Left forelimb (tissue), 1 donor: ENCODE results near the gene SETMAR.

ENCODE experiments used
- DNase-seq: peaks from one replicate; pipeline ENCODE4 v3.0.0-alpha.2; 2018; ENCODE audit warnings: low spot score

The SETMAR gene

DNA sequence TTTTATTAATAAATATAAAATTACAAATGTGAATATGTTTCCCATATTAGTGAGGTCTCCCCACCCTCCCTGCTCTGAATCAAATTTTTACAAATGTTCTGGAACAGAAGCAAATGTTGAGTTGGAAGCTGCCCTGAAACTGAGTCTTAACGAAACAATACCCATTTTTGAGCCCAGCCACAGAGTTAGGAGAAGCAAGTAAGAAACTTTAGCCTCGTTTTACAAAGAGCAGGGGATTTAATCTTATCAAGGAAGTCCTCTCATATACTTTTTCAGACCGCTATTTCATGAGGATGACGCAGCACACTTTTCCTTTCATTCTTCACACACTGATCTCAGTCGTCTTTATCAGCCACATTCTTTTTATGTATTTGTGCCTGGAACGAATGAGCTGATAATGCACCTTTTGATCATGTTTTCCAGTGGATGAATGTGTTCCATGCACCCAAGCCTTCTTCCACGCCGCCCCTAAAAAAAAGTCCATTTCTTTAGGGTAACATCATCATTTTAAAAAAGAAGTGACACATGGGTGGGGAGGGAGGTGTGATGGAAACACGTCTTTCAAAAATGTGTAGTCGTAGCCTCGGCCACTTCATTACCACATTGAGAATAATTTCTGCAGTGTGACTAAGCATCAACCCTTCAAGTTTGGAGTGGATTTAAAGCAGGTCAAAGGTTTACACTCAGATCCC, 48.1 kb downstream of the SETMAR start:
- no peak for DNase-seq

GRCh38 chr3:4351872-4352271, 48.7 kb downstream of the SETMAR start:
- DNase-seq = no peak

DNA sequence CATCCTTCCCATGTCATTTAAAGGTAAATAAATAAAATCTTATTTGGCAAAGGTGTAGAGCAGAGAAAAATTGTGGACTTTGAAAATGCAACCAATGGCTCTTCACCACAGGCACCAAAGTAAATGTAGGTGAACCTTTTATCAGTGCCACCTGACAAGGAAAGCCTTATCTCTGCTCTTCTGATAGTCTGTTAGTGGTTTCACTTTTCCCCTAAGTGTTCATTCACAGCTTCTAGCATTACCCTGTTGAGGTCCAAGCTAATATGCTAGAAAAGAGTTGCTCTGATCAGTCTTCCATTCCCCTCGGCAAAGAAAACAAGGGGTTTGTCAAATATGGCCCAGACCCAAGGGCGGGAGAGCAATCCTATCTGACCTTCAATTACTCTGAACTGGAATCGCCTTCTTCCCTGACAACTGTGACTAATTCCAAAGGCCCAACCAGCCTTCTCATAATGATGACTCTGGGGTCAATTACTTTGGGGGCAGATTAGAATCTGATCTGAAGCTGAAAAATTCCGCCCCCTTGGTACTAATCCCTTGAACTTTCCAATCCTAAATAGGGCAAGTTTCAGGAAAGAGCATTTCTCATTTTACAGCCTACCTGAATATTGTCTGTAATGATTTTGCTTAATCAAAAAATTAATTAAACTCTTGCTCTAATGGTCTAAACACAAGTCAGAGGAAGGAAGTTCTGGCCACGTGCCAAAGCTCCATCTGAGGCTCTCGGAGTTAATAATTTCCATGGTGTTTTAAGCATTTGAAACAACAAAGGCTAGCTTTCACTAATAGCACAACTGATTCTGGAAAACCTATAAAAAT, 52.4 kb downstream of the SETMAR start:
- no peak for DNase-seq

GRCh38 chr3:4356220-4356540, 53.0 kb downstream of the SETMAR start:
- DNase-seq = no peak

- no peak for DNase-seq
These were observed 53.6 kb downstream of the SETMAR start for GRCh38 chr3:4356546-4357410.

- DNase-seq = no peak
These were observed 55.1 kb downstream of the SETMAR start for GRCh38 chr3:4358273-4358672.

- no peak for DNase-seq
These were observed 56.8 kb downstream of the SETMAR start for GRCh38 chr3:4359805-4360502.

- no peak for DNase-seq
These were observed 57.6 kb downstream of the SETMAR start for GRCh38 chr3:4360817-4361216.

GRCh38 chr3:4362523-4362922, 59.4 kb downstream of the SETMAR start:
- no peak for DNase-seq
